Naive thymus-derived CD4-positive, alpha-beta T cell (primary cell): ENCODE measurements around the gene PON3. TPM values are rescaled to one million over a fixed set of nuclear protein-coding genes. Genes with fewer than 3 reads are reported as not detected.

ENCODE experiments used
- ATAC-seq: fragments of 150-1000 bp; cut with Tn5 transposase; 2 replicates; pipeline ENCODE4 v1.10.0; 2021; ENCODE audit warnings: mild to moderate bottlenecking, moderate library complexity
- CTCF ChIA-PET: fragments of 350-600 bp; sonication (Branson Sonifier 250); formaldehyde crosslinking; loops from one replicate; lab custom pipeline; 2021; ENCODE audit warnings: antibody characterized with exemption; lab: Charles Lee
- POLR2A ChIA-PET: fragments of 350-600 bp; sonication (Branson Sonifier 250); formaldehyde crosslinking; loops from one replicate; lab custom pipeline; 2021; ENCODE audit warnings: antibody characterized with exemption, inconsistent platforms; lab: Charles Lee
- DNase-seq, 9 donors: peaks; one replicate each; pipeline versions ENCODE4 v3.0.0 to v3.0.0-alpha.2; 2020 to 2022; ENCODE audit warnings: mixed read lengths in 1 of 9
- H3K27ac ChIP-seq: one replicate; pipeline ENCODE4 v1.7.0; 2013; ENCODE audit warnings: mild to moderate bottlenecking, low read depth, low read length, moderate library complexity
- H3K27me3 ChIP-seq, 2 donors: one replicate each; pipeline ENCODE4 v1.7.0; 2013; ENCODE audit warnings: low read length in 2 of 2, mild to moderate bottlenecking in 2 of 2, moderate library complexity in 2 of 2; ENCODE audit not compliant: control insufficient read depth in 2 of 2, insufficient read depth in 2 of 2
- H3K36me3 ChIP-seq, 3 experiments: 1 replicate in 2 of 3; 2 replicates in 1 of 3; pipeline ENCODE4 v1.7.0; 2013; ENCODE audit warnings: low read length in 3 of 3, mild to moderate bottlenecking in 3 of 3, moderate library complexity in 1 of 3; ENCODE audit not compliant: insufficient read depth in 3 of 3, control insufficient read depth in 2 of 3
- H3K4me1 ChIP-seq, 2 donors: one replicate each; pipeline ENCODE4 v1.7.0; 2013; ENCODE audit warnings: low read length in 2 of 2, mild to moderate bottlenecking in 2 of 2, moderate library complexity in 1 of 2; ENCODE audit not compliant: control insufficient read depth in 2 of 2, insufficient read depth in 2 of 2
- H3K4me3 ChIP-seq: 2 replicates; pipeline ENCODE4 v1.7.0; 2013; ENCODE audit warnings: mild to moderate bottlenecking, low read length
- H3K9me3 ChIP-seq, 3 experiments: 1 replicate in 2 of 3; 2 replicates in 1 of 3; pipeline ENCODE4 v1.7.0; 2013; ENCODE audit warnings: low read length in 3 of 3; ENCODE audit not compliant: control insufficient read depth in 2 of 3
- H3K27ac Mint-ChIP-seq, 9 donors: one replicate each; pipeline ENCODE4 v1.8.0; 2020 to 2022; ENCODE audit warnings: mixed read lengths in 9 of 9, mild to moderate bottlenecking in 8 of 9, moderate library complexity in 5 of 9, inconsistent platforms in 2 of 9
- H3K27me3 Mint-ChIP-seq, 5 donors: one replicate each; pipeline ENCODE4 v1.8.0; 2021 to 2022; ENCODE audit warnings: mixed read lengths in 5 of 5, mild to moderate bottlenecking in 1 of 5
- H3K36me3 Mint-ChIP-seq, 5 donors: one replicate each; pipeline ENCODE4 v1.8.0; 2020 to 2022; ENCODE audit warnings: mixed read lengths in 5 of 5, mild to moderate bottlenecking in 3 of 5, inconsistent platforms in 1 of 5
- H3K4me1 Mint-ChIP-seq, 7 donors: one replicate each; pipeline ENCODE4 v1.8.0; 2020 to 2022; ENCODE audit warnings: mixed read lengths in 7 of 7, mild to moderate bottlenecking in 3 of 7, inconsistent platforms in 1 of 7
- H3K4me3 Mint-ChIP-seq, 10 donors: one replicate each; pipeline ENCODE4 v1.8.0; 2020 to 2022; ENCODE audit warnings: mild to moderate bottlenecking in 10 of 10, mixed read lengths in 10 of 10, moderate library complexity in 6 of 10, inconsistent platforms in 2 of 10
- H3K9me3 Mint-ChIP-seq, 11 donors: one replicate each; pipeline ENCODE4 v1.8.0; 2020 to 2022; ENCODE audit warnings: mixed read lengths in 11 of 11, mild to moderate bottlenecking in 4 of 11, inconsistent platforms in 1 of 11, moderate library complexity in 1 of 11
- intact Hi-C, 2 donors: fragments of 100-400 bp; cut with micrococcal nuclease; formaldehyde crosslinking; loops; one replicate each; pipeline ENCODE4 v1.15.1; 2023
- polyA plus RNA-seq, 2 donors: library from polyadenylated mRNA; unstranded; fragments of 300-500 nt; fragmentation: Illumina TruSeq; gene quantifications; one replicate each; pipeline ENCODE4 v1.2.3, GENCODE V29; 2021
- total RNA-seq, 6 experiments: library from RNA in 5 of 6; stranded (reverse) in 5 of 6; gene quantifications; 1 replicate in 5 of 6; 2 replicates in 1 of 6; pipeline ENCODE4 v1.2.3 and lab custom pipeline; 2021 to 2026

PON3 gene
- total and polyA plus RNA-seq, 7 experiments from 2014 or later, result 0.65 TPM; not detected in 6

GRCh38 chr7:95368235-95368634 lies 27.9 kb downstream of the PON3 start:
- H3K36me3 Mint-ChIP-seq, result no peaks in the 10 kb centered on the region
- Histone ChIP-seq H3K36me3 (no peaks in the 10 kb centered on the region), H3K27me3 (no peaks in the 10 kb centered on the region), H3K4me3 (no peak overlapping the region), H3K4me1 (no peaks in the 10 kb centered on the region), H3K9me3 (no peaks in the 10 kb centered on the region), H3K27ac (no peak overlapping the region)
- H3K27me3 Mint-ChIP-seq, result peaks cover 0 to 16% (median 4%) of the 10 kb centered on the region in 5 donors
- no peak overlapping the region for H3K4me3 Mint-ChIP-seq
- H3K4me1 Mint-ChIP-seq, result no peaks in the 10 kb centered on the region
- DNase-seq, result no peak
- peaks cover 0 to 2% (median 0%) of the 10 kb centered on the region in 11 donors for H3K9me3 Mint-ChIP-seq
- H3K27ac Mint-ChIP-seq, result no peak overlapping the region
- ChIA-PET POLR2A (no interaction called here), CTCF (no interaction called here)
- intact Hi-C loops, result no loop called here
- ATAC-seq, result no peak

- intact Hi-C loops, result no loop called here
- no peak overlapping the region for H3K27ac Mint-ChIP-seq
- CTCF ChIA-PET, result interaction anchor here (0.5 kb wide), 1 partner anchor 274 kb away, joined by 3 read pairs; no protein-coding TSS in a partner anchor
- H3K9me3 ChIP-seq, result no peaks in the 10 kb centered on the region
- DNase-seq, result no peak
- no peak for ATAC-seq
- H3K4me3 ChIP-seq, result no peak overlapping the region
- no peaks in the 10 kb centered on the region for H3K4me1 Mint-ChIP-seq
- H3K27me3 Mint-ChIP-seq, result peaks cover 0 to 16% (median 4%) of the 10 kb centered on the region in 5 donors
- H3K36me3 Mint-ChIP-seq, result no peaks in the 10 kb centered on the region
- H3K4me3 Mint-ChIP-seq, result no peak overlapping the region
- no peaks in the 10 kb centered on the region for H3K4me1 ChIP-seq
- POLR2A ChIA-PET, result no interaction called here
- H3K36me3 ChIP-seq, result no peaks in the 10 kb centered on the region
- no peaks in the 10 kb centered on the region for H3K27me3 ChIP-seq
- no peak overlapping the region for H3K27ac ChIP-seq
- peaks cover 0 to 2% (median 0%) of the 10 kb centered on the region in 11 donors for H3K9me3 Mint-ChIP-seq
Observed at GRCh38 chr7:95367606-95368005, 28.6 kb downstream of the PON3 start.

GRCh38 chr7:95365151-95365550 lies 31.0 kb downstream of the PON3 start:
- ChIA-PET POLR2A (no interaction called here), CTCF (no interaction called here)
- intact Hi-C loops, result no loop called here
- no peak overlapping the region for H3K4me3 Mint-ChIP-seq
- no peaks in the 10 kb centered on the region for H3K36me3 Mint-ChIP-seq
- Histone ChIP-seq H3K27me3 (no peaks in the 10 kb centered on the region), H3K4me3 (no peak overlapping the region), H3K4me1 (no peaks in the 10 kb centered on the region), H3K27ac (no peak overlapping the region), H3K36me3 (no peaks in the 10 kb centered on the region), H3K9me3 (no peaks in the 10 kb centered on the region)
- peaks cover 0 to 2% (median 0%) of the 10 kb centered on the region in 11 donors for H3K9me3 Mint-ChIP-seq
- H3K27me3 Mint-ChIP-seq, result peaks cover 0 to 16% (median 4%) of the 10 kb centered on the region in 5 donors
- H3K4me1 Mint-ChIP-seq, result no peaks in the 10 kb centered on the region
- H3K27ac Mint-ChIP-seq, result no peak overlapping the region
- DNase-seq (no peak), ATAC-seq (no peak)

GRCh38 chr7:95357623-95358022 lies 38.6 kb downstream of the PON3 start:
- DNase-seq (no peak), ATAC-seq (no peak)
- H3K27ac Mint-ChIP-seq, result no peak overlapping the region
- Histone ChIP-seq H3K4me1 (no peaks in the 10 kb centered on the region), H3K27ac (no peak overlapping the region), H3K27me3 (no peaks in the 10 kb centered on the region), H3K4me3 (no peak overlapping the region), H3K9me3 (no peaks in the 10 kb centered on the region), H3K36me3 (no peaks in the 10 kb centered on the region)
- peaks cover 3 to 12% (median 6%) of the 10 kb centered on the region in 5 donors for H3K27me3 Mint-ChIP-seq
- H3K4me3 Mint-ChIP-seq, result no peak overlapping the region
- no peaks in the 10 kb centered on the region for H3K36me3 Mint-ChIP-seq
- H3K4me1 Mint-ChIP-seq, result no peaks in the 10 kb centered on the region
- peaks cover 0 to 5% (median 0%) of the 10 kb centered on the region in 11 donors for H3K9me3 Mint-ChIP-seq
- CTCF ChIA-PET, result no interaction called here
- intact Hi-C loops, result no loop called here
- POLR2A ChIA-PET, result no interaction called here

- intact Hi-C loops, result no loop called here
- Mint-ChIP-seq H3K27me3 (peaks cover 0 to 10% (median 2%) of the 10 kb centered on the region in 5 donors), H3K27ac (no peak overlapping the region), H3K4me1 (no peaks in the 10 kb centered on the region), H3K9me3 (no peaks in the 10 kb centered on the region), H3K36me3 (no peaks in the 10 kb centered on the region), H3K4me3 (no peak overlapping the region)
- Histone ChIP-seq H3K4me1 (no peaks in the 10 kb centered on the region), H3K27ac (no peak overlapping the region), H3K27me3 (no peaks in the 10 kb centered on the region), H3K9me3 (no peaks in the 10 kb centered on the region), H3K4me3 (no peak overlapping the region), H3K36me3 (no peaks in the 10 kb centered on the region)
- DNase-seq (no peak), ATAC-seq (no peak)
- POLR2A ChIA-PET, result no interaction called here
- CTCF ChIA-PET, result no interaction called here
Observed at GRCh38 chr7:95342642-95343307, 53.4 kb downstream of the PON3 start.

- no peaks in the 10 kb centered on the region for H3K36me3 ChIP-seq
- no peak overlapping the region for H3K27ac ChIP-seq
- H3K9me3 Mint-ChIP-seq, result no peaks in the 10 kb centered on the region
- no peak for ATAC-seq
- H3K9me3 ChIP-seq, result no peaks in the 10 kb centered on the region
- ChIA-PET CTCF (no interaction called here), POLR2A (no interaction called here)
- no peaks in the 10 kb centered on the region for H3K36me3 Mint-ChIP-seq
- H3K27me3 ChIP-seq, result no peaks in the 10 kb centered on the region
- no peak overlapping the region for H3K27ac Mint-ChIP-seq
- peaks cover 0 to 10% (median 5%) of the 10 kb centered on the region in 5 donors for H3K27me3 Mint-ChIP-seq
- no peak overlapping the region for H3K4me3 ChIP-seq
- no peak for DNase-seq
- H3K4me1 Mint-ChIP-seq, result no peaks in the 10 kb centered on the region
- intact Hi-C loops, result no loop called here
- no peaks in the 10 kb centered on the region for H3K4me1 ChIP-seq
- no peak overlapping the region for H3K4me3 Mint-ChIP-seq
Observed at GRCh38 chr7:95342029-95342428, 54.1 kb downstream of the PON3 start.

GRCh38 chr7:95340491-95340890 lies 55.7 kb downstream of the PON3 start:
- peaks cover 0 to 10% (median 6%) of the 10 kb centered on the region in 5 donors for H3K27me3 Mint-ChIP-seq
- peak overlapping the region in 1 of 9 donors; percentile 10 for H3K27ac Mint-ChIP-seq
- no peaks in the 10 kb centered on the region for H3K9me3 ChIP-seq
- POLR2A ChIA-PET, result no interaction called here
- no peak overlapping the region for H3K27ac ChIP-seq
- no peaks in the 10 kb centered on the region for H3K9me3 Mint-ChIP-seq
- no peak for DNase-seq
- no peaks in the 10 kb centered on the region for H3K27me3 ChIP-seq
- CTCF ChIA-PET, result no interaction called here
- no peak for ATAC-seq
- no peaks in the 10 kb centered on the region for H3K4me1 ChIP-seq
- no peaks in the 10 kb centered on the region for H3K36me3 ChIP-seq
- intact Hi-C loops, result no loop called here
- H3K4me1 Mint-ChIP-seq, result no peaks in the 10 kb centered on the region
- H3K4me3 Mint-ChIP-seq, result no peak overlapping the region
- H3K36me3 Mint-ChIP-seq, result no peaks in the 10 kb centered on the region
- H3K4me3 ChIP-seq, result no peak overlapping the region
